ENCODE data around the gene LRRC26.

DNA sequence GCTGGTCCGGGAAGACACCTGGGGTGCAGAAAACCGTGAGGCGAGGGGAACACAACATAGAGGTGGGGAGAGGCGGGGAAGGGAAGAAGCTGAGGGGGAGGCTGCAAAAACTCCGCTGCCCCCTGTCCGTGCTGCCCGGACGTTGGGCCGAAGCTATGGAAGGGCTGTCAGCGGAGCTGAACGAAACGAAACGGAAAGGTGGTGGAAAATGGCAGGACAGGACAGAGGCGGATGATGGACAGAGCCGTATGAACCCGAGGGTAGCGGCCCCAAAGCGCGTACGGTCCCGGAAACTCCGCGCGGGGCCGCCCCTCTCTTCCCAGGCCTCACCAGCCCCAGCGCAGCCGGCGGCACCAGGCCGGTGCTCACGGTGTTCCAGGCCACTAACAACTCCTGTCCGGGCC, 18.2 kb upstream of the LRRC26 start:
- TF ChIP-seq POLR2A (IDR thresholded peaks at IDR 0.05; ENCODE audit: low read length) (no peak), GATA1 (IDR thresholded peaks at IDR 0.05; ENCODE audit: low read depth, low read length) (no peak)

All from erythroblast (primary cell).